GM19240 (cell line): Measurements from ENCODE around the gene PTPRS.

Source experiments
- DNase-seq: peaks from one replicate; pipeline ENCODE4 v3.0.0; 2011; ENCODE audit warnings: low spot score; ENCODE audit not compliant: insufficient read length

Gene PTPRS

GRCh38 chr19:5355076-5355475, 14.5 kb upstream of the PTPRS start:
- DNase-seq: no peak

GRCh38 chr19:5354403-5354802, 13.8 kb upstream of the PTPRS start:
- DNase-seq: no peak

- no peak for DNase-seq
Measured at GRCh38 chr19:5352229-5352763, 11.7 kb upstream of the PTPRS start.

- no peak for DNase-seq
Measured at GRCh38 chr19:5351731-5352228, 11.2 kb upstream of the PTPRS start.

- DNase-seq: no peak
Measured at GRCh38 chr19:5349041-5349440, 8.4 kb upstream of the PTPRS start.

GRCh38 chr19:5345895-5346386, 5.3 kb upstream of the PTPRS start:
- DNase-seq: no peak

- no peak for DNase-seq
Measured at GRCh38 chr19:5343848-5344247, 3.2 kb upstream of the PTPRS start.

- no peak for DNase-seq
Measured at GRCh38 chr19:5342573-5343201, 2.1 kb upstream of the PTPRS start.

- DNase-seq: no peak
Measured at GRCh38 chr19:5341981-5342380, 1.4 kb upstream of the PTPRS start.

GRCh38 chr19:5341448-5341820, 822 bp upstream of the PTPRS start:
- DNase-seq: no peak

- no peak for DNase-seq
Measured at GRCh38 chr19:5339950-5340636, 519 bp downstream of the PTPRS start.

- DNase-seq: no peak
Measured at GRCh38 chr19:5339198-5339949, 1.2 kb downstream of the PTPRS start.

GRCh38 chr19:5338656-5339197, 1.9 kb downstream of the PTPRS start:
- DNase-seq: no peak

- no peak for DNase-seq
Measured at GRCh38 chr19:5337708-5338655, 2.6 kb downstream of the PTPRS start.

GRCh38 chr19:5337126-5337525, 3.5 kb downstream of the PTPRS start:
- no peak for DNase-seq

- DNase-seq: no peak
Measured at GRCh38 chr19:5336195-5336965, 4.2 kb downstream of the PTPRS start.

- no peak for DNase-seq
Measured at GRCh38 chr19:5335593-5335992, 5.0 kb downstream of the PTPRS start.

- no peak for DNase-seq
Measured at GRCh38 chr19:5334824-5335500, 5.7 kb downstream of the PTPRS start.

GRCh38 chr19:5334366-5334739, 6.3 kb downstream of the PTPRS start:
- DNase-seq: no peak
